ENCODE measurements around the gene CCDC152. TPM values are rescaled to one million over a fixed set of nuclear protein-coding genes. Genes with fewer than 3 reads are reported as not detected.
"Not testable (repeated sequence)": the region's sequence is repeated elsewhere in the genome, so short reads cannot be mapped to it uniquely, and the experiment has no call there.

CCDC152 gene
- total RNA-seq, 1 experiment from 2014 or later: not detected

GRCh38 chr5:42721484-42721883 lies 35.1 kb upstream of the CCDC152 start:
- RAD21 ChIA-PET (ENCODE audit: low non-redundant PET in 1 of 2, low total read pairs in 2 of 2, uncharacterized antibody in 2 of 2, unreplicated experiment in 2 of 2): no interaction called here
- Histone ChIP-seq H3K9me3 (ENCODE audit: control insufficient read depth in 1 of 2, insufficient read depth in 1 of 2, low read depth in 1 of 2, low read length in 2 of 2) (no peaks in the 10 kb centered on the region), H3K79me2 (ENCODE audit: insufficient read depth, low read length) (no peaks in the 10 kb centered on the region), H3K36me3 (ENCODE audit: control insufficient read depth in 1 of 2, insufficient read depth in 2 of 2, low read length in 2 of 2) (no peaks in the 10 kb centered on the region), H3K9ac (ENCODE audit: low read length) (no peak overlapping the region), H3K27me3 (ENCODE audit: insufficient read depth, low read length) (peaks cover 19% of the 10 kb centered on the region), H3K4me1 (ENCODE audit: control insufficient read depth in 1 of 2, insufficient read depth in 2 of 2, low read length in 2 of 2) (no peaks in the 10 kb centered on the region), H3K4me3 (replicated peaks in 1 of 2; ENCODE audit: low read depth in 1 of 2, low read length in 2 of 2) (no peak overlapping the region), H2AFZ (ENCODE audit: low read depth, low read length, poor library complexity, severe bottlenecking) (no peak overlapping the region), H3K27ac (ENCODE audit: low read depth, low read length) (no peak overlapping the region), H3K4me2 (ENCODE audit: low read length) (no peak overlapping the region), H3K9me2 (ENCODE audit: insufficient read depth) (no peaks in the 10 kb centered on the region), H4K20me1 (ENCODE audit: insufficient read depth) (no peaks in the 10 kb centered on the region)
- ATAC-seq: no peak
- BruUV-seq (replicated peaks): no TSS peak
- TF ChIP-seq YY1 (IDR thresholded peaks at IDR 0.05; ENCODE audit: extremely low read depth, insufficient replicate concordance, low read depth, low read length) (no peak), POLR2AphosphoS5 (IDR thresholded peaks at IDR 0.05; ENCODE audit: low read depth, low read length) (no peak), EZH2phosphoT487 (IDR thresholded peaks at IDR 0.05; ENCODE audit: borderline replicate concordance) (no peak), EZH2 (IDR thresholded peaks at IDR 0.05) (no peak), EGR1 (IDR thresholded peaks at IDR 0.05; ENCODE audit: low read depth) (no peak), ZBTB33 (IDR thresholded peaks at IDR 0.05; ENCODE audit: extremely low read depth, insufficient replicate concordance, low read length) (no peak), CBX3 (IDR thresholded peaks at IDR 0.05; ENCODE audit: low read depth) (no peak), ELF1 (IDR thresholded peaks at IDR 0.05; ENCODE audit: borderline replicate concordance, low read depth) (no peak), JUND (IDR thresholded peaks at IDR 0.05) (no peak), ATF3 (IDR thresholded peaks at IDR 0.05) (no peak), SIN3A (IDR thresholded peaks at IDR 0.05; ENCODE audit: low read depth) (no peak), FOSL1 (IDR thresholded peaks at IDR 0.05; ENCODE audit: low read depth) (no peak), CTCF (IDR thresholded peaks at IDR 0.05 in 2 of 3, conservative IDR thresholded peaks at IDR 0.05 in 1 of 3; ENCODE audit: borderline replicate concordance in 1 of 3, insufficient read depth in 1 of 3, low read depth in 2 of 3, low read length in 2 of 3) (no peak)
- DNase-seq (ENCODE audit: low read depth, low spot score): no peak
- intact Hi-C loops (cut with micrococcal nuclease): no loop called here
- POLR2A ChIA-PET: no interaction called here
- CTCF ChIA-PET: no interaction called here

- H3K9me3 ChIP-seq (ENCODE audit: control insufficient read depth in 1 of 2, insufficient read depth in 1 of 2, low read depth in 1 of 2, low read length in 2 of 2); H3K4me2 ChIP-seq (ENCODE audit: low read length); H3K27me3 ChIP-seq (ENCODE audit: insufficient read depth, low read length); H3K4me3 ChIP-seq (replicated peaks in 1 of 2; ENCODE audit: low read depth in 1 of 2, low read length in 2 of 2); BruUV-seq (replicated peaks); DNase-seq (ENCODE audit: low read depth, low spot score); H2AFZ ChIP-seq (ENCODE audit: low read depth, low read length, poor library complexity, severe bottlenecking); H3K36me3 ChIP-seq (ENCODE audit: control insufficient read depth in 1 of 2, insufficient read depth in 2 of 2, low read length in 2 of 2); H3K9me2 ChIP-seq (ENCODE audit: insufficient read depth); CTCF ChIA-PET; POLR2A ChIA-PET; H3K4me1 ChIP-seq (ENCODE audit: control insufficient read depth in 1 of 2, insufficient read depth in 2 of 2, low read length in 2 of 2); H3K9ac ChIP-seq (ENCODE audit: low read length); RAD21 ChIA-PET (ENCODE audit: low non-redundant PET in 1 of 2, low total read pairs in 2 of 2, uncharacterized antibody in 2 of 2, unreplicated experiment in 2 of 2); H3K27ac ChIP-seq (ENCODE audit: low read depth, low read length); ATAC-seq; H4K20me1 ChIP-seq (ENCODE audit: insufficient read depth); intact Hi-C loops (cut with micrococcal nuclease); H3K79me2 ChIP-seq (ENCODE audit: insufficient read depth, low read length): not testable (repeated sequence)
Measured at GRCh38 chr5:42734531-42735058, 22.0 kb upstream of the CCDC152 start.
